PC-3 (cell line): ENCODE data around the gene RAC3. TPM values are rescaled to one million over a fixed set of nuclear protein-coding genes. Genes with fewer than 3 reads are reported as not detected.

ENCODE experiments used
- ATAC-seq: fragments of 200-7000 bp; cut with Tn5 transposase; 2 replicates; pipeline ENCODE4 v1.9.1; 2020; ENCODE audit warnings: mild to moderate bottlenecking, moderate library complexity
- BruUV-seq: library from RNA; stranded (reverse); fragments of 400-500 nt; replicated peaks from 2 replicates; lab custom pipeline; 2021; lab: Mats Ljungman, UMichigan
- CTCF ChIA-PET: fragments of 300-600 bp; sonication (Branson Sonifier 250); formaldehyde crosslinking; loops from one replicate; lab custom pipeline; 2022; ENCODE audit warnings: antibody characterized with exemption; lab: Charles Lee
- POLR2A ChIA-PET: fragments of 300-600 bp; sonication (Branson Sonifier 250); formaldehyde crosslinking; loops from one replicate; lab custom pipeline; 2022; ENCODE audit warnings: antibody characterized with exemption; ENCODE audit not compliant: unreplicated experiment; lab: Charles Lee
- DNase-seq: peaks from one replicate; pipeline ENCODE4 v3.0.0-alpha.2; 2015
- H2AFZ ChIP-seq: fragments of 300-600 bp; sonication (generic); 2 replicates; pipeline ENCODE4 v1.6.0; 2016; ENCODE audit warnings: antibody characterized with exemption, low read length
- H3F3A ChIP-seq: fragments of 300-600 bp; sonication (generic); one replicate; pipeline ENCODE4 v1.6.0; 2017; ENCODE audit warnings: antibody characterized with exemption, low read length, control low read depth, mild to moderate bottlenecking; ENCODE audit not compliant: unreplicated experiment
- H3K27ac ChIP-seq: fragments of 300-600 bp; sonication (generic); 2 replicates; pipeline ENCODE4 v1.5.1; 2016; ENCODE audit warnings: mild to moderate bottlenecking, low read length
- H3K27me3 ChIP-seq: fragments of 300-600 bp; sonication (generic); 2 replicates; pipeline ENCODE4 v1.6.1; 2016; ENCODE audit warnings: low read length, mixed read lengths
- H3K36me3 ChIP-seq: fragments of 300-600 bp; sonication (generic); 2 replicates; pipeline ENCODE4 v1.6.1; 2016; ENCODE audit warnings: low read depth, mixed run types, low read length, mixed read lengths
- H3K4me1 ChIP-seq: fragments of 300-600 bp; sonication (generic); 2 replicates; pipeline ENCODE4 v1.5.1; 2016; ENCODE audit warnings: low read length; ENCODE audit not compliant: insufficient read depth
- H3K4me2 ChIP-seq: fragments of 300-600 bp; sonication (generic); 2 replicates; pipeline ENCODE4 v1.6.0; 2016; ENCODE audit warnings: low read length
- H3K4me3 ChIP-seq: fragments of 300-600 bp; sonication (generic); 2 replicates; pipeline ENCODE4 v1.5.1; 2016; ENCODE audit warnings: mild to moderate bottlenecking, low read length, mixed read lengths
- H3K79me2 ChIP-seq: fragments of 300-600 bp; sonication (generic); 2 replicates; pipeline ENCODE4 v1.6.1; 2017; ENCODE audit warnings: low read length, mixed read lengths
- H3K9ac ChIP-seq: fragments of 300-600 bp; sonication (generic); 2 replicates; pipeline ENCODE4 v1.6.0; 2016; ENCODE audit warnings: mild to moderate bottlenecking, low read length
- H3K9me2 ChIP-seq: fragments of 300-600 bp; sonication (generic); replicated peaks from 2 replicates; pipeline ENCODE4 v1.6.1; 2016; ENCODE audit warnings: mixed run types, low read length, mixed read lengths
- H3K9me3 ChIP-seq: fragments of 300-600 bp; sonication (generic); 2 replicates; pipeline ENCODE4 v1.6.1; 2016; ENCODE audit warnings: low read length, mixed read lengths
- H4K20me1 ChIP-seq: fragments of 300-600 bp; sonication (generic); 2 replicates; pipeline ENCODE4 v1.6.1; 2016; ENCODE audit warnings: low read length, mixed read lengths
- EZH2 ChIP-seq: fragments of 300-600 bp; sonication (generic); IDR thresholded peaks from one replicate; pipeline ENCODE4 v1.6.1; 2017; ENCODE audit warnings: antibody characterized with exemption, mild to moderate bottlenecking, low read length; ENCODE audit not compliant: unreplicated experiment
- EZH2phosphoT487 ChIP-seq: fragments of 300-600 bp; sonication (generic); IDR thresholded peaks from 2 replicates; pipeline ENCODE4 v1.6.1; 2018; ENCODE audit warnings: mild to moderate bottlenecking, antibody characterized with exemption, low read length, borderline replicate concordance
- intact Hi-C: fragments of 100-400 bp; cut with micrococcal nuclease; formaldehyde crosslinking; loops from 2 replicates; pipeline ENCODE4 v1.9.0; 2023
- total RNA-seq: library from RNA; depleted of rRNA; stranded (reverse); fragments of >200 nt; gene quantifications from 2 replicates; pipeline ENCODE4 v1.2.3, GENCODE V29; 2014
- TF ChIP-seq, protein P1 (sequence below): fragments of 300-600 bp; sonication (generic); conservative IDR thresholded peaks from 2 replicates; pipeline ENCODE4 v1.5.1; 2017; ENCODE audit warnings: antibody characterized with exemption, low read depth, mild to moderate bottlenecking, low read length

The RAC3 gene
- total RNA-seq, 1 experiment from 2014 or later: 52.2 TPM

DNA sequence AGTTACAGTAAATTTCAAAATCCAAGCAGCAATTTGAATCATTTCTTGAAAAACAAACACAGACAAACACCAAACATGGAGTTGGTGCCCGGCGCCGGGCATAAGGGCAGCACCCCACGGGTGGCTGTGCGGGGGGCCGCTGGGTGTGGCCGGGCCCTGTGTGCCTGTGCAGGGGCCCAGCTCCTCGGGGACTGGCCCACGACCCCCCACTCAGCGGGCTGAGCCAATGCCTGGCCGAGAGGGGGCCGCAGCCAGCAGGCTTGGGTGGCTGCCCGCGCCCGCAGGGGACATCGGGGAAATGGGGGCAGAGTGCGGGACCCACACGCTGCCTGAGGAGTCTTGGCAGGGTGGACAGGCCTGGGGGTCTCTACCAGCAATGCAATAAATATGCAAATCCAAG lies 47.0 kb downstream of the RAC3 start:
- H3K36me3 ChIP-seq: peaks cover 42% of the 10 kb centered on the region
- H3K4me1 ChIP-seq: no peaks in the 10 kb centered on the region
- DNase-seq (no peak), ATAC-seq (no peak)
- H3K9ac ChIP-seq: no peak overlapping the region
- H3K27me3 ChIP-seq: no peaks in the 10 kb centered on the region
- intact Hi-C loops: no loop called here
- ChIA-PET CTCF (no interaction called here), POLR2A (no interaction called here)
- H3K9me3 ChIP-seq: no peaks in the 10 kb centered on the region
- no peak overlapping the region for H3K4me3 ChIP-seq
- TF ChIP-seq EZH2phosphoT487 (no peak), EZH2 (no peak)
- TF ChIP-seq, protein P1, sequence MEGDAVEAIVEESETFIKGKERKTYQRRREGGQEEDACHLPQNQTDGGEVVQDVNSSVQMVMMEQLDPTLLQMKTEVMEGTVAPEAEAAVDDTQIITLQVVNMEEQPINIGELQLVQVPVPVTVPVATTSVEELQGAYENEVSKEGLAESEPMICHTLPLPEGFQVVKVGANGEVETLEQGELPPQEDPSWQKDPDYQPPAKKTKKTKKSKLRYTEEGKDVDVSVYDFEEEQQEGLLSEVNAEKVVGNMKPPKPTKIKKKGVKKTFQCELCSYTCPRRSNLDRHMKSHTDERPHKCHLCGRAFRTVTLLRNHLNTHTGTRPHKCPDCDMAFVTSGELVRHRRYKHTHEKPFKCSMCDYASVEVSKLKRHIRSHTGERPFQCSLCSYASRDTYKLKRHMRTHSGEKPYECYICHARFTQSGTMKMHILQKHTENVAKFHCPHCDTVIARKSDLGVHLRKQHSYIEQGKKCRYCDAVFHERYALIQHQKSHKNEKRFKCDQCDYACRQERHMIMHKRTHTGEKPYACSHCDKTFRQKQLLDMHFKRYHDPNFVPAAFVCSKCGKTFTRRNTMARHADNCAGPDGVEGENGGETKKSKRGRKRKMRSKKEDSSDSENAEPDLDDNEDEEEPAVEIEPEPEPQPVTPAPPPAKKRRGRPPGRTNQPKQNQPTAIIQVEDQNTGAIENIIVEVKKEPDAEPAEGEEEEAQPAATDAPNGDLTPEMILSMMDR: no peak
- H3F3A ChIP-seq: no peaks in the 10 kb centered on the region
- H3K79me2 ChIP-seq: no peaks in the 10 kb centered on the region
- H3K27ac ChIP-seq: no peak overlapping the region
- H2AFZ ChIP-seq: no peak overlapping the region
- no peaks in the 10 kb centered on the region for H4K20me1 ChIP-seq
- BruUV-seq: no TSS peak
- no peak overlapping the region for H3K4me2 ChIP-seq
- no peaks in the 10 kb centered on the region for H3K9me2 ChIP-seq

DNA sequence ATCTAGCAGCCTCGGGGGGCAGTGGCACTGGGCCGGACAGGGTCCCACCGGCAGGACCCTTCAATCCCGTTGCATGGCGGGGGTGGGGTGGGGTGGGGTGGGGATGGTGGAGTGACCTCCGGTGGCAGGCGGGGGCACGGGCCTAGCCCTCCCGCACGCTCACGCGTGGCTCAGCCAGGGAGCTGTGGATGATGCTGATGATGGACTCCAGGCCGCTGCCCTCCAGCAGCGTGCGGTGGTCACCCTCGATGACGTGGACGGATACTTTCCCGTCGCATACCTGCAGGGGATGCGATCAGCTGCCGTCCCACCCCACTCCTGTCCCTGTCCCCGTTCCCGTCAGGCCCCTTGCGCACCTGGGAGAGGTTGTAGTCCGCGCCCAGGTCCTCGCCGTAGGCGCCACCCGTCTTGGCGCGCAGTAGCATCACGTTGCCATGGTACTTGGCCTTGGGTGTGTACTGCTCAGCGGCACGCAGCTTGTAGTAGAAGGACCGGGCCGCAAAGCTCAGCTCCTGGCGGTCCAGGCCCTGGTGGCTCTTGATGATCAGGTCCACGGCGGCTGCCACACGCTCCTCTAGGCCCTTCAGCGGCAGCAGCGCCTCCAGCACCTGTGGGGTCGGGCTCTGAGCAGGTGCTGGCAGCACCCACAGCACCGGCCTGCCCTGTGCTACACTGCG lies 47.7 kb downstream of the RAC3 start:
- Histone ChIP-seq H3K27ac (no peak overlapping the region), H3K9me3 (no peaks in the 10 kb centered on the region), H3K4me2 (no peak overlapping the region), H3K4me1 (no peaks in the 10 kb centered on the region), H2AFZ (no peak overlapping the region), H4K20me1 (no peaks in the 10 kb centered on the region), H3K9me2 (no peaks in the 10 kb centered on the region), H3K79me2 (no peaks in the 10 kb centered on the region), H3K9ac (no peak overlapping the region), H3F3A (no peaks in the 10 kb centered on the region), H3K36me3 (peaks cover 49% of the 10 kb centered on the region), H3K4me3 (no peak overlapping the region), H3K27me3 (no peaks in the 10 kb centered on the region)
- intact Hi-C loops: no loop called here
- ChIA-PET CTCF (no interaction called here), POLR2A (no interaction called here)
- BruUV-seq: no TSS peak
- no peak for DNase-seq
- TF ChIP-seq, protein P1: no peak
- no peak for TF ChIP-seq EZH2
- TF ChIP-seq EZH2phosphoT487: no peak
- ATAC-seq: no peak

GRCh38 chr17:82080048-82080788 lies 48.7 kb downstream of the RAC3 start:
- intact Hi-C loops: no loop called here
- H3K79me2 ChIP-seq: no peaks in the 10 kb centered on the region
- POLR2A ChIA-PET: no interaction called here
- H3K27me3 ChIP-seq: no peaks in the 10 kb centered on the region
- H3F3A ChIP-seq: no peaks in the 10 kb centered on the region
- no peaks in the 10 kb centered on the region for H4K20me1 ChIP-seq
- peaks cover 56% of the 10 kb centered on the region for H3K36me3 ChIP-seq
- H3K9me3 ChIP-seq: no peaks in the 10 kb centered on the region
- DNase-seq (no peak), ATAC-seq (no peak)
- TF ChIP-seq, protein P1: no peak
- no peak for TF ChIP-seq EZH2phosphoT487
- TF ChIP-seq EZH2: no peak
- H3K9me2 ChIP-seq: no peaks in the 10 kb centered on the region
- H2AFZ ChIP-seq: no peak overlapping the region
- no peak overlapping the region for H3K27ac ChIP-seq
- H3K4me1 ChIP-seq: no peaks in the 10 kb centered on the region
- BruUV-seq: no TSS peak
- H3K4me2 ChIP-seq: no peak overlapping the region
- no peak overlapping the region for H3K4me3 ChIP-seq
- no peak overlapping the region for H3K9ac ChIP-seq
- CTCF ChIA-PET: no interaction called here
